ENCODE data around the gene GABBR2.

- TF ChIP-seq POLR2AphosphoS5 (IDR thresholded peaks at IDR 0.05) (no peak), CTCF (IDR thresholded peaks at IDR 0.05) (no peak), POLR2A (IDR thresholded peaks at IDR 0.05; ENCODE audit: low read depth) (no peak), EP300 (IDR thresholded peaks at IDR 0.05) (no peak)
These were observed 46.4 kb upstream of the GABBR2 start for GRCh38 chr9:98755006-98755618.
